GM10847 (cell line): ENCODE measurements around the gene PFN3.

Experiments
- POLR2A ChIP-seq: IDR thresholded peaks from 2 replicates; pipeline ENCODE4 v1.6.1; 2011; ENCODE audit not compliant: insufficient read length; ENCODE audit errors: extremely low read depth

The PFN3 gene

GRCh38 chr5:177353093-177353492, 47.4 kb downstream of the PFN3 start:
- no peak for TF ChIP-seq POLR2A

GRCh38 chr5:177351392-177352329, 48.8 kb downstream of the PFN3 start, which contains the start of gene LMAN2:
Gene LMAN2 (minus strand): TSS chr5:177351668. CDS start chr5:177351647, 21 bp downstream.
- TF ChIP-seq POLR2A = peak; percentile 78

GRCh38 chr5:177350776-177351391, 49.6 kb downstream of the PFN3 start:
- no peak for TF ChIP-seq POLR2A
